GM21619 (cell line): ENCODE data around the gene AP2A1.
A peak's percentile ranks its signal among the peaks of the same experiment; 100 is the strongest.
"Not testable (repeated sequence)": the region's sequence is repeated elsewhere in the genome, so short reads cannot be mapped to it uniquely, and the experiment has no call there.

ENCODE experiments used
- ATAC-seq: cut with Tn5 transposase; IDR thresholded peaks from one replicate; pipeline ENCODE4 v1.9.1; 2021; ENCODE audit not compliant: unreplicated experiment

AP2A1 gene

DNA sequence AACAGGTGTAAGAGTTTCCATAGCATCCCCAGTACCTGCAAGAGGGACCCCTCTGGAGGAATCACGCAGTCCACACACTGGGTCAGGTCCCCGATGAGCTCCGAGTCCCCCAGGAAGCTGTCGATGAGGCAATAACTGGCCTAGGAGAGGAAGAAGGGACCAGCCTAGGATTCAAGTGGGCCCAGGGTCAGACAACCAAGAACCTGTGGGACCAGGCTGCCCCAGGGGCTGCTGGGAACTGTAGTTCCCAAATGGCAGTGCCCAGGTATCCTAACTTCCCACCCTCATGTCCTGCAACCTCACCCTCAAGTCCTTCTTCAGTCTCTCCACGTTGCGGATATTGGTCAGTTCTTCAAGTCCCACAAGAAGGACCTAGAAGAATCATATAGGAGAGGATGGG is 44.5 kb downstream of the AP2A1 start:
- no peak for ATAC-seq

DNA sequence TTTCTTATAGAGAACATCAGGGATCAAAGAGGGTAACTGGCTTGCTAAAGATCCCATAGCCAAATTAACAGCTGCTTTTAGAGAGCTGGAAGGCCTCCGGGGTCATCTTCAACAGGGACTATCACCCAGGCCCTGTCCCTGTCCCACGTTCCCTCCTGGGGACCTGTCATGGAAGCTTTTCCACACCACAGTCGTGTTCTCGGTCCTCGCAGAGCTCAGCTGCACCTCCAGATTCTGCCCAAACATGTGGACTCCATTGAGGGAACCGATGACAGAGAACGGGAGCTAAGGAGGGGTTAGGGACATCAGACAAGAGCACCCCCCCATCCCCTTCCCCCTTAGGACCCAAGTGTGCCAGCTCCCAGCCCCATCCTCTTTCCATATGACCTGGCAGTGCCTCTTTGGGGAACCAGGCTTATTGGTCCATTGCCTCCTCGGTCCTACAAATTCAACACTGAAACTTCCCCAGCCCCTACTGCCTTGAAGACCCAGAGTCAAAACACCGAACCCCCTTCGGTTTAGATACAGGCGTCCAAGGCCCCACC is 45.7 kb downstream of the AP2A1 start:
- no peak for ATAC-seq

DNA sequence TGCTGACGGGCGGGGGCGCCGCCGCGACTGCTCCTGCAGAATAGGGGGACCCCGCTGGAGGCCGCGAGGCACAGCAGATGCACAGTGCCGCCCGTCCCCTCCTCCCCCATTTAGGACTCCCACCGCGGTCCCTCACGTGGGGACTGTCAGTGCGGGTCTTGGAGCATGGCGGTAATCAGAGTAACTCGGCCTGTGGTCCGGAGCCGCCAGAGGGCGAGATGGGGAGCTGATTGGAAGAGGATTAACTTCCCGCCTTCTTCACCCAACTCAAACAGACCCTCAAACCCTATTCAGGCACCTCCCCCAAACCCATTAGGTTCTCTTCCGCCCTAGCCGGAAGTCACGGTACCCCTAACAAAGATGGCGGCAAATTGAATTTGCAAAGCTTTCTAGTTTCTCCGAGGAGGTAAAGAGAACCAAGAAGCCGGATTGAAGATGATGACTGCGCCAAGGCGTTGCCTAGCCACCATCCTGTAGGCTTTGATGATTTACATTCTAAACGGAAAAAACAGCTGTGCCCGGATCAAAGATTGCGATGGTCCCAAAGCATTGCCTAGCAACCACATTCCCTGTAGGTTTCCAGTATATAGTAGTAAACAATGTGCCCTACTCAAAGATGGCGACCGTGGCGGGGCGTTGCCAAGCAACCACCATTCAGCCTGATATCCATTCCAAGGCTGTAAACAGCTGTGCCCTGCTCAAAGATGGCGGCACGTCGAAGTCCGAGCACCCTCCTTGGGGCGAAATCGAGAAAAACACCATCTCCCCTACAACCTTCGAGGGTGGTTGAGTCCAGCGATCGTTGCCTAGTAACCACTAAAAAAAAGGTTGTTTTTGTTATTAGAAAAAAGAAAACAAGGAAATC is 46.4 kb downstream of the AP2A1 start, which contains the start of gene FUZ:
TSS of gene FUZ (minus strand) at position 296 of the 865 bp plus-strand sequence. CDS start at position 110, 186 bp downstream.
- ATAC-seq: no peak

DNA sequence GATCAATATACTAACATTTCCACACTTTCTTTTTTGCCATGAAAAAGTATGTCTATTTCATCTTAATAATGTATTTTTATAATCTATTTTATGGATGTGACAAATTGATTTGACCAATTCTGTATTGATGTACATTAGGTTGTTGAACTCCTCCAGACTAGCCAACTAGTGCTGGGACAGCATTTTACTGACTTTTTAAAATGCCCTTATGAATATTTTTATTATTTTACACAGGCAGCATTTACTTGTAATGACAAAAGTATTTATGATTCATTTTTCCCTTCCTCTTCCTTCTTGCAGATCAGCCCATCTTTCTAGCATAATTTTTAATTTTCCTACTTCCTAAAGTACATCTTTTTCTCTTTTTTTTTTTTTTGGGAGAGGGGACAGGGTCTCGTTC is 47.2 kb downstream of the AP2A1 start:
- ATAC-seq: no peak

DNA sequence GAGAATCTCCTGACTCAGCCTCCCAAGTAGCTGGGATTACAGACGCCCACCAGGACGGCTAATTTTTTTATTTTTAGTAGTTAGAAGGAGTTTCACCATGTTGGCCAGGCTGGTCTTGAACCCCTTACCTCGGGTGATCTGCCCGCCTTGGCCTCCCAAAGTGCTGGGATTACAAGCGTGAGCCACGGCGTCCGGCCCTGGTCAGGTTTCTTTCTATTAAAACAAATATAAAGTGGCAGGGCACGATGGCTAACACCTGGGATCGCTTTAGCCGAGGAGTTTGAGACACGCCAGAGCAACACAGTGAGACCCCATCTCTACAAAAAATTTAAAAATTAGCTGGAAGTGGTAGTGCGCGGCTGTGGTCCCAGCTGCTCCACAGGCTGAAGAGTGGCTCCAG is 49.8 kb downstream of the AP2A1 start:
- ATAC-seq: no peak

DNA sequence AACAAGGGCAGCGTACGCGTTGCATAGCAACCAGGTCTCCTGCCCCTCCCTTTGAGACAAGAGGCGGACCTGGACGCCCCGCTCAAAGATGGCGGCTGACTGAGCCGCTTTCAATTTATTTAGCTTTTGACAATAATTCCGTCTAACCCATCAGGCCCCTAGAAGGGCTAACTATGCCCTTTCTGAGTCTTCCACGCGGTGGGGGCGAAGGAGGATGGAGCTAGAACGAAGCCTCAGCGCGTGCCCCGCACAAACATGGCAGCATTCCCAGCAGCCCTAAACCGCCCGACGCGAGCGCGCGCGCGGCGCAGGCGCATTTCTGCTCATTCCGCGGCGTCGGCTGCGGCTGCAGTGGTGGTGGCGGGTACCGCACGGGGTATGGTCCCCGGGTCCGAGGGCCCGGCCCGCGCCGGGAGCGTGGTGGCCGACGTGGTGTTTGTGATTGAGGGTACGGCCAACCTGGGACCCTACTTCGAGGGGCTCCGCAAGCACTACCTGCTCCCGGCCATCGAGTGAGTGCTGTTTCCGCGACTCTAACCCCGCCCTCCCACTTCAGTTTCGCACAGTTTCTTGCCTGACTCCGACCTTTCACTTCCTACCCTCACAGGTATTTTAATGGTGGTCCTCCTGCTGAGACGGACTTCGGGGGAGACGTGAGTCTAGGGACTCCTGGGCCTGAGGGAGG is 51.3 kb downstream of the AP2A1 start, which contains the start of gene MED25:
TSS of gene MED25 (plus strand) at position 326 of the 685 bp plus-strand sequence. CDS start at position 379, 53 bp downstream.
- peak; percentile 57 for ATAC-seq

DNA sequence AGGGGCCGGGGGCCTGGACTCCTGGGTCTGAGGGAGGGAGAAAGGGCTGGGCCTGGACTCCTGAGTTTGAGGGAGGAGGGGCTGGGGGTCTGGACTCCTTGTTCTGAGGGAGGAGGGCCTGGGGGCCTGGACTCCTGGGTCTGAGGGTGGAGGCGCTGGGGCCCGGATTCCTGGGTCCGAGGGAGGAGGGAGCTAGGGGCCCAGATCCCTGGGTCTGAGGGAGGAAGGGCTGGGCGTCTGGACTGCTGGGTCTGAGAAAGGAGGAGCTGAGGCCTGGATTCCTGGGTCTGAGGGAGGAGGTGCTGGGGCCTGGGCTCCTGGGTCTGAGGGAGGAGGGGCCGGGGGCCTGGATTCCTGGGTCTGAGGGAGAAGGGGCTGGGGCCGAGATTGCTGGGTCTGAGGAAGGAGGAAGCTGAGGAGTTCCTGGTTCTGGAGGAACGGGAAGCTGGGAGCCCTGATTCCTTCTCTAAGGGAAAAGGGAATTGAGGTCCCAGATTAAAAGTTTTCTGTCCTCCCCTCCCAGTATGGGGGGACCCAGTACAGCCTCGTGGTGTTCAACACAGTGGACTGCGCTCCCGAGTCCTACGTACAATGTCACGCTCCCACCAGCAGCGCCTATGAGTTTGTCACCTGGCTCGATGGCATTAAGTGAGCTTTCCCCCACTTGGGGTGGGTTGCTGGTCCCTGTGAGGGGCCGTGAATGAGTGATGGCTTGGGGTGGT is 52.0 kb downstream of the AP2A1 start:
- ATAC-seq: no peak

DNA sequence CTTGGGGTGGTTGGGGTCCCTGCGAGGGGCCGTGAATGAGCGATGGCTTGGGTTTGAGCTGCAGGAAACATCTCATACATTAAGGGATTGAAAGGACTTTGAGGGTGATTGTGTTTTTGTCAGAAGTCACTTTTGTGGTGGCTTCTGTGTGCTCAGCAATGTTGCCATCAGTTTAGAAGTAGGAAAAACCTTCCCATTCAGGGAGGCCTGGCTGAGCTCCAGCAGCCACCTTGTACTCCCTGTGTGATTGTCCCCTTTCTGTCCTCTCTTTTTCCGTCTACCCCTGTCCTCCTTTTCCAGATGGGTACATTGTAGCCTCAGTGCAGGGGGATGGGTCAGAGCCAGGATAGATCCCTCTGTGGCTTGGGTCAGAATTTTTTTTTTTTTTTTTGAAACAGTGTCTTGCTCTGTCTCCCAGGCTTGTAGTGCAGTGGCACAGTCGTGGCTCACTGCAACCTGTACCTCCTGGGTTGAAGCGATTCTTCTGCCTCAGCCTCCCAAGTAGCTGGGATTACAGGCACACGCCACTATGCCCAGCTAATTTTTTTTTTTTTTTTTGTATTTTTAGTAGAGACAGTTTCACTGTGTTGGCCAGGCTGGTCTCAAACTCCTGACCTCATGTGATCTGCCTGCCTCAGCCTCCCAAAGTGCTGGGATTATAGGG is 52.8 kb downstream of the AP2A1 start:
- not testable (repeated sequence) for ATAC-seq

DNA sequence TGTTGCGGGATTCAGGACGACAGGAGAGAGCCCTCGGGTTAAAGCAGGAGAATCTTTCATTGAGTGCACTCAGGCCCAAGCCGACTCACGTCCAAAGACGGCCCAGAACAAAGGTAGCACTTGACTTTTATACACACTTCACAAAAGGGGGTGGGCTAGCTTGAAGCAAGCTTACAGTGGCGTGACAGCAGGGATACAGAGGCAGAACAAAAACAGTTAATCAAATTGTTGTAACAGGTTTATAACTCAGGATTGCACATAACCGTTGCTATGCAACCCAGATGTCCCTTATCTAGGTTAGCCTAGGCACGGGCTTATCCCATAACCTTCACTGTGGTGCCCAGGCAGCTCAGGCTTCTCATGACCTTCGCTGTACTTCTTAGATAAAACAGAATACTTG is 53.3 kb downstream of the AP2A1 start:
- no peak for ATAC-seq

DNA sequence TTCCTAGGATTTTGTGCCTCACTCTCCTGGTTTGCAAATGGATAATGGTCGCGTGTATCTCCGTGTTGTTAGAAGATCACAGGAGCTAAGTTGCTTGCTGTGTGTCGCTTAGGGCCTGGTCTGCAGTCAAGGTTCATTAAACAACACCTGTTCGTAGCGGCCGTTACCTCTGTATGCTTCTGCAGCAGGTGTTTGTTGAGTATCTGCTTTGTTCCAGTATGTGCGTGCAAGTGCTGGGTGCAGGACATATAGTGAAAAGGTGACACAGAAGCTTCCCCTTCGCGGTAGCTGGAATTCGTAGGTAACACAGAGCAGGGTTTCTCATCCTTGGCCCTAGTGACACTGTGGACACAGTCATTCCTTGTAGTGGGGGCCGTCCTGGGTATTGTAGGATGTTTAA is 56.7 kb downstream of the AP2A1 start:
- ATAC-seq: no peak

DNA sequence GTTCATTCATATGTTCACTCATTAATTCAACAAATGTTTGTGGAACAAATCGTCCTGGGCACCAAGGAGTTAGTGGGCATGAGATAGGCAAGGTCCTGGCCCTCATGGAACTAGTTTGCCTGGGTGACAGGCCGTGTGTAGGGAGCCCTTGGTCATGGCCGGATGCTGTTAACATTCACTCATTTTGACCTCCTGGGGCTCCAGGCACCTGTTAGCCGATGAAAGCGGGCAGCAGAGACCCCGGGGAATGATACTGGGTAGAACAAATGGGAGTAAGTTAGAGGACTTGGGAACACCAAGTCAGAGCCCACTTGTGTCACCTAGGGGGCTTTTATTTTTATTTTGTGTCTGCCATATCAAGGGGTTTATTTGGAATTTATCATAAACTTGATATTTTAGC is 57.9 kb downstream of the AP2A1 start:
- ATAC-seq: no peak

DNA sequence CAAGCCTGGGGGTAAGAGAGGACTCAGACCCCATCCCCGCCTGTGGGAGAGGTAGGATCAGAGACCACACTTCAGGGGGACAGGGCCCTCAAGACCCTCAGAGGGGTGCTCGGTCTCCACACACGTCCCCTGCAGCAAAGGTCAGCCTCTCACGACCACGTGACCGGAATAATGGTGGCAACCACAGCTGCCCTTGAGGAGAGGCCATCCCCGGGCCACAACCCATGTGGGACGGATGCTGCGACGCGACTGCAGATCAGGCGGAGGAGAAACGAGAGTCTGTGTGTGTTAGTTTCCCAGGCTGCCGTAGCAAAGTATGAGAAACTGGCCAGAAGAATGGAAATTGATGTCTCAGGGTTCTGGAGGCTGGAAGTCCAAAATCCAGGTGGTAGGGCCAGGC is 60.2 kb downstream of the AP2A1 start:
- no peak for ATAC-seq

DNA sequence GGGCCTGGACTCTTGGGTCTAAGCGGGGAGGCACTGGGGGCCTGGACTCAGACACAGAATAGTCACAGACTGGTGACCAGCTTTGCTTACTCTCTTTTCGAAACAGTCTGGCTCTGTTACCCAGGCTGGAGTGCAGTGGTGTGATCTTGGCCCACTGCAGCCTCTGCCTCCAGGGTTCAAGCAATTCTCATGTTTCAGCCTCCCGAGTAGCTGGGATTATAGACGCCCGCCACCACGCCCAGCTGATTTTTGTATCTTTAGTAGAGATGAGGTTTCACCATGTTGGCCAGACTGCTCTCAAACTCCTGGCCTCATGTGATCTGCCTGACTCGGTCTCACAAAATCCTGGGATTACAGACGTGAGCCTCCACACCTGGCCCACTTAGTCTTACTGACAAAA is 62.4 kb downstream of the AP2A1 start:
- ATAC-seq: no peak

DNA sequence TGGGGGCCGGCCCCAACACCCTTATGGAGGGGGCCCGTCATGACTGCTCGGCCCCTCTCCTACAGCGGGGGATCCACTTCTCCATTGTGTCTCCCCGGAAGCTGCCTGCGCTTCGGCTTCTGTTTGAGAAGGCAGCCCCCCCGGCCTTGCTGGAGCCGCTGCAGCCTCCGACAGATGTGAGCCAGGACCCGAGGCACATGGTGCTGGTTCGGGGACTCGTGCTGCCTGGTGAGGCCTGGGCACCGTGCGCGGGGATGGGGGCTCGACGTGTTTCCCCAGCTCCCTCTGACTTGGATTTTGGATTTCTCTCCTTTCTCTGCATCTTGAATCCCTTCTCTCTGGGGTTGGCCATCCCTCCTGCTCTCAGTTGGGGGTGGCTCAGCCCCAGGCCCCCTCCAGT is 62.9 kb downstream of the AP2A1 start:
- ATAC-seq: no peak

DNA sequence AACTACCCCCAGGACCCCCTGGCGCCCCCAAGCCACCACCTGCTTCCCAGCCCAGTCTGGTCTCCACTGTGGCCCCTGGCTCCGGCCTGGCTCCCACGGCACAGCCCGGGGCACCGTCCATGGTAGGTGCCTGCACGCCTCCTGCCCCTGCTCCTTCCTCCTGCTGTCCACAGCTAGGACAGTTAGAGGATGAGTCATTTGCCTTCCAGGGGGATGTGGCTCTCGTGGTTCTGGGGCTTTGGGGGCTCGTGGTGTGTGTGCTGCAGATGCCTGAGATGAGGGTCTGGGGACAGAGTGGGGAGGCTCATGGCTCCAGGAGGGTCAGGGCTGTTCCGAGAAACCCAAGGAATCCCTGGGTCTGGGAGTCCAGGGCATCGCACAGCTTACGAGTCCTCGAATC is 64.0 kb downstream of the AP2A1 start:
- no peak for ATAC-seq

DNA sequence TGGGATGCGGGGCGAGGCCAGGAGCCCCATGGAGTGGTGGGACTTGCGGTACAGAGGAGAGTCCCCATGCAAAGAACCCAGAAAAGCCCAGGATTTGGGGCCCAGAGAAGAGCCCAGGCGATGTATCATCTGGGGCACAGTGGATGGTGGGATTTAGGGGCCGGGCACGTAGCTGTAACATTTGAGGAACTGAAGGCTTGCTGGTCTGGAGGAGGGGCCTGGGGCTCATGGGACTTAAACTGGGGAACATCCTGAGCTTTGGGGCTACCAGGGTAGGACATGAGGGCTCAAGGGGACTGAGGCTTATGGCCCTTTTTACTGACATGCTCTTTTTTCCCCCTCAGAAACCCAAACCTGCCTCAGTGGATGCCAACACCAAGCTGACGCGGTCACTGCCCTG is 64.8 kb downstream of the AP2A1 start:
- no peak for ATAC-seq

DNA sequence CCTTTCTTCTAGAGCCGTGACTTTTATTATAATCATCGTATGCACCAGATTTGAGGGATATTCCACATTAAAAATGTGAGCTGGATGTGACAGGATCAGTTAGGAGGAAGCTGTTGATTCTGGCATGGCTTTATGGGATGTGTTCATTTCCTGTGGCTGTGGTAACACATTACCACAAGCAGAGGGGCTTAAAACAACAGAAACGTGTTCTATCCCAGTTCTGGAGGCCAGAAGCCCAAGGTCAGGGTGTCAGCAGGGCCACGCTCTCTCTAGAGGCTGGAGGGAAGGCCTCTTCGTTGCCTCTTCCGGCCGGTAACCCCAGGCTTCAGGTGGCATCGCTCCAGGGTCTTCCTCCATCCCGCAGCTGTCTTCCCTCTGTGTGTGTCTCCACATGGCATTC is 65.8 kb downstream of the AP2A1 start:
- no peak for ATAC-seq

DNA sequence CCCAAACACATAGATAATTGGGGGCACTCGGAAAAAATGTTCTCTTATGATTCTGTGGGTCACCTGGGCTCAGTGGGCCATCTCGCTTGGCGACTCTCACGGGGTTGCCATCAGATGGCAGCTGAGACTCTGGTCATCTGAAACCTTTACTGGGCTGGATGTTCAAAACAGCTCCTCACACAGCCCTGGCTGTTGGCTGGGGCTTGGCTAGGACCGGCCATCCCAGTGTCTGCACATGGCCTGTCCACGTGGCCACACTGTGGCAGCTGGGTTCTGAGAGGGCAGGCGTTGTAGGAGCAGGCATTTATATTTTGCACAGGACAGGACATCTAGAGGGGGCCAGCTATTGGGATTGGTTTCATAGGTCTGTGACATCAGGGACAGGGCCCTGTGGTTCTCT is 66.8 kb downstream of the AP2A1 start:
- no peak for ATAC-seq

DNA sequence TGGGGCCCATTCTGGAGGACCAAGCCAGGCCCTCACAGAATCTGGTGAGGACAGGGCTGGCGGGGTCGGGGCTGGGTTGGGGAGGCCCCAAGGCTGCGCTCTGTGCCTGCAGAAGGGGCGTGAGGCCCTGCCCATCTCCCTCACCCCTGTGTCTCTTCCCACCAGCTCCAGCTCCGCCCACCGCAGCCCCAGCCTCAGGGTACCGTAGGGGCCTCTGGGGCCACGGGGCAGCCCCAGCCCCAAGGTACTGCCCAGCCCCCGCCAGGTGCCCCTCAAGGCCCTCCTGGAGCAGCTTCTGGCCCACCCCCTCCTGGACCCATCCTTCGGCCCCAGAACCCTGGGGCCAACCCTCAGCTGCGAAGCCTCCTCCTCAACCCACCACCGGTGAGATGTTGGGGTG is 68.8 kb downstream of the AP2A1 start:
- ATAC-seq: no peak

DNA sequence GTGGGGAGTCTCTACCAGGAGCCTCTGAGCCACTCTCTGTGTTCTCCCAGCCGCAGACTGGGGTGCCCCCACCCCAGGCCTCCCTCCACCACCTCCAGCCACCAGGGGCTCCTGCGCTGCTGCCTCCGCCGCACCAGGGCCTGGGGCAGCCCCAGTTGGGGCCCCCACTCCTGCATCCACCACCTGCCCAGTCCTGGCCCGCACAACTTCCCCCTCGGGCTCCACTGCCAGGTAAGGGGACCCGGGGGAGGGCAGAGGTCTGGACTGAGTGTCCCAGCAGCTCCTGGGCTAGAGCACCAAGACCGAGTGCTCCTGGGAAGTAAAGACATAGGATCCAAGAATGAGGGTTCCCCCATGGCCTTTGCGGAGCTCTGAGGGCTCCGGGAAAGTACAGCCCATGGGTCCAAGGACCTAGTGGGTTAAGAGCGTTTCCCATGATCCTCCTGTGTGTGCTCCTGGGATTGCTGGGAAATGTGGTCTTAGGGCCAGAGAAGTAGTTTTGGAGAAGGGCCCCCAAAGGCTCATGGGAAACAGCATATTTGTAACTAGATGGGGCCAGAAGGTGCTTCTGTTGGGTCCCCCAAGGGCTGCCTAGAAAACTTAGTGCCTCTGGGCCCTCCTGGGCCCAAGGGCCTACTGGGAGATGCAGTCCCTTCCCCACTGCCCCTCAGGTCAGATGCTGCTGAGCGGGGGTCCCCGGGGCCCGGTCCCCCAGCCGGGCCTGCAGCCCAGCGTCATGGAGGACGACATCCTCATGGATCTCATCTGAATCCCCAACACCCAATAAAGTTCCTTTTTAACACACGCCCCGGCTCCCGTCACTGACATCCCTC is 69.6 kb downstream of the AP2A1 start:
- ATAC-seq: no peak
